Fibroblast of lung (primary cell): ENCODE data around the gene ZNRF4.

ENCODE experiments used
- EZH2 ChIP-seq: IDR thresholded peaks from 2 replicates; pipeline ENCODE4 v1.5.1; 2012; ENCODE audit warnings: low read length, control low read depth, mild to moderate bottlenecking; ENCODE audit errors: missing control alignments
- TF ChIP-seq, protein P1 (sequence below), 2 donors: IDR thresholded peaks in 1 of 2; conservative IDR thresholded peaks in 1 of 2; 1 replicate in 1 of 2; 2 replicates in 1 of 2; pipeline ENCODE4 v1.5.1; 2011 to 2012; ENCODE audit warnings: low read length in 2 of 2, control low read depth in 1 of 2, inconsistent platforms in 1 of 2, low read depth in 1 of 2, mild to moderate bottlenecking in 1 of 2

DNA sequence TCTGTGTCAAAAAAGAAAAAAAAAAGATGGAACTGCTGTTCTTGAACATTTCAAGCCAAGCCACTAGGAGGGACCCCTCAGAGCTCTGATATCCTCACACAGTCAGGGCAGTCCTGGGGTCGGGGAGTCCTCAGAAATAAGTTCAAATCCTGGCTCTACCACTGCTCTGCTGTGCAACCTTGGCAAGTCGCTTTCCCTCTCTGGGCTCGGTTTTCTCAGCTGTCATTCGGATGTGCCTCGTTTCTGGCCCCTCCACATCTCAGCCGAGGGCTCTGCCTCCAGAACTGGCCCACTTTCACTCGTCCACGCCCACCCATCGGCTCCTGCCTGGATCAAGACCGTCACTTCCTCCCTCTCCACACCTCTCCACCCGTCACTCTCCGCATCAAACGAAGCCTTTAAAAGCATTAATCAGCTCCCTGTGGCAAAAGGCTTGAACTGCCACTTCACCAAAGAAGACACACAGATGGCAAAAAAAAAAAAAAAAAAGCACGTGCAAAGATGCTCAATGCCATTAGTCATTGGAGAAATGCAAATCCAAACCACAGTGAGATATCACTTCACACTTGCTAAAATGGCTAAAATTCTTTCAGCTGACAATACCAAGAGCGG lies 7.4 kb upstream of the ZNRF4 start:
- TF ChIP-seq, protein P1, sequence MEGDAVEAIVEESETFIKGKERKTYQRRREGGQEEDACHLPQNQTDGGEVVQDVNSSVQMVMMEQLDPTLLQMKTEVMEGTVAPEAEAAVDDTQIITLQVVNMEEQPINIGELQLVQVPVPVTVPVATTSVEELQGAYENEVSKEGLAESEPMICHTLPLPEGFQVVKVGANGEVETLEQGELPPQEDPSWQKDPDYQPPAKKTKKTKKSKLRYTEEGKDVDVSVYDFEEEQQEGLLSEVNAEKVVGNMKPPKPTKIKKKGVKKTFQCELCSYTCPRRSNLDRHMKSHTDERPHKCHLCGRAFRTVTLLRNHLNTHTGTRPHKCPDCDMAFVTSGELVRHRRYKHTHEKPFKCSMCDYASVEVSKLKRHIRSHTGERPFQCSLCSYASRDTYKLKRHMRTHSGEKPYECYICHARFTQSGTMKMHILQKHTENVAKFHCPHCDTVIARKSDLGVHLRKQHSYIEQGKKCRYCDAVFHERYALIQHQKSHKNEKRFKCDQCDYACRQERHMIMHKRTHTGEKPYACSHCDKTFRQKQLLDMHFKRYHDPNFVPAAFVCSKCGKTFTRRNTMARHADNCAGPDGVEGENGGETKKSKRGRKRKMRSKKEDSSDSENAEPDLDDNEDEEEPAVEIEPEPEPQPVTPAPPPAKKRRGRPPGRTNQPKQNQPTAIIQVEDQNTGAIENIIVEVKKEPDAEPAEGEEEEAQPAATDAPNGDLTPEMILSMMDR (conservative IDR thresholded peaks at IDR 0.05 in 1 of 2, IDR thresholded peaks at IDR 0.05 in 1 of 2; ENCODE audit: low read depth in 1 of 2, low read length in 2 of 2): no peak
- no peak for TF ChIP-seq EZH2
